HG02970 (cell line): ENCODE measurements around the gene NISCH.

ENCODE experiments used
- ATAC-seq: cut with Tn5 transposase; IDR thresholded peaks from one replicate; pipeline ENCODE4 v1.9.1; 2021; ENCODE audit warnings: mild to moderate bottlenecking, moderate library complexity, moderate number of reproducible peaks; ENCODE audit not compliant: unreplicated experiment, low FRiP score

The NISCH gene

DNA sequence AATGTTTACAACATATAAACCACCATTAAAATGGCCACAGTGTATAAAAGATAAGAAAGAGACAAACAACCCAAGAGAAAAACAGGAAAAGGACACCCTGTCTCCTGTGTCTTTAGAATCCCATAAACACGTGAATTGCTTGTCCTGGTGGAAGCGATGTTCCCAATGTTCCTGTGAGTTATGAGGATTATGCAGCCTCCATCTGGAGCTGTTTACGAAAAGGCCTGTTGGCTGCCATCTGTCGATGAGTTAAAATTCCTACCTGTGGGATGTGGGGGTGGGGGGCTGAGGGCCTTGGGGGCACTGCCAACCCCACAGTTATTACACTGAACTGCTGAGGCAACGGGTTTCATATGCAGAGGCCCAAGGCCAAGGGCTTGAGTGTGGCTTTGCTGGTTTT, 13.6 kb downstream of the NISCH start:
- no peak for ATAC-seq

DNA sequence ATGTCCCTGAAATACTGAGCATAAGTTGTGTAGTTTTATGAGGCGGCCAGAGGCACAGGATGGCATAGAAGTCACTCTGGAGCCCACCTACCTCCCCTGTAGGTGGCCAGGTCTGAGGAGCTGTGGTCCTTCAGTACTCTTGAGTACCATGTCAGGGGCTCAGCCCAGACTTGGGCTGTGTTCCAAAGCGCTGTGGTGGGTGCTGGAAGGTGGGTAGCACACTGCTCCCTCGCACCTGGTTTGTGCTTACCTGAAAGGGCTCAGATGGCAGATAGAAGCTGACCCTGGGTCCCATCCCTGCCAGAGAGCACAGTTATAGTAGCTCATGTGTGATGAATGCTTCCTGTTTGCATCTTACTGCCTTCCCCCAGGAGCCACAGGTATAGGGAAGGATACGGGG, 15.5 kb downstream of the NISCH start:
- no peak for ATAC-seq

DNA sequence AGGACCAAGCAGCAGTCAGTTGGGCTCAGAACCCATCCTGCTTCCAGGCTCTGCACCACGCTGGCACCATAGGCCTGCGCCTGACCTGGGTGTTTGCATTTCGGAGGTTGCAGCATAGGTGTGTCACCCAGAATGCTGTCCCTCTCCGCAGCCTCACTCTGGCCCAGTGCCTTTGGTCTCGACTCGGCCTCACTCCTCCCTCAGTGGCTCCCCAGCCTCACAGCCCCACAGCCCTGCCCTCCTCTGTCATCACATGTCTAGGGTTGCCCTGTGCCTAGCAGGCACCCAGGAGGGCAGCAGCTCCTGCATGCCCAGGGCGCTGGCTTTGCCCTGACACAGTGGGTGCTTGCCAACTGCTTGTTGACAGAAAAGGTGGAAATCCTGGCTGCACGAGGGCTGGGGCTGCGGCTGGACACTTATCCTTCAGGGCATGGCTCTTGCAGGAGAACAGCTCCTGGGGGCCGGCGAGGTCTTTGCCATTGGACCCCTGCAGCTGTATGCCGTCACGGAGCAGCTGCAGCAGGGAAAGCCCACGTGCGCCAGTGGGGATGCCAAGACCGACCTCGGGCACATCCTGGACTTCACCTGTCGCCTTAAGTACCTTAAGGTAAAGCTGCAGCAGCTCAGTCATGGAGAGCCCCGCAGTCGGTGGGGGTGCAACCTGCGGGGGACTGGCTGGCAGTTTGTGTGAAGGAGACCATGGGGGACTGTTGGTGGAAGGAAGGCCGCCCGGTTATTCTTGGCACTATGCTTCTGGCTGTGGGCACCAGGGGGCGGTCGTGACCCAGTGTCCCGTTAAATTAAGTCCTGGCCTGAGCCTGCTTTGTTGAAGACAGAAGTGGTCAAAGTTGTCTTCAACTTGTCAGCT, 16.2 kb downstream of the NISCH start:
- no peak for ATAC-seq

- no peak for ATAC-seq
These were observed 17.0 kb downstream of the NISCH start for GRCh38 chr3:52472239-52473000.

DNA sequence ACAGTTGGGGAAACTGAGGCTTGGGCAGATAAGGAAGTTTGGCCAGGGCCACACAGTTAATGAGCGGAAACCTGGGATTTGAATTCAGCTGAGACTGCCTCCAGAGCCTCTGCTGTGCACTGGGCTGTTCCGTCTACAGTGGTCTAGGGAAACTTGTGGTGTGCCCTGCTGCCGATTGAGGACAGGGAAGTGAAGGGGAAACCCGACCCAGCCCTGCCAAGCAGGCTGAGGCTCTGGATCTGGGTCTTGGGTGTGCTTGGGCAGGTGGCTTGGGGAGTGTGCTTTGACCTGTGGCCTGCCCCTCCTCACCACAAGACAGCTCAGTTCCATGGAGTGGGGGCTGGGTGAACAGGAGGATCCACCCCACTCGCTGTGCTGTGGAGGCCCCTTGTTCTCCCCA, 17.6 kb downstream of the NISCH start:
- no peak for ATAC-seq

- no peak for ATAC-seq
These were observed 21.8 kb downstream of the NISCH start for GRCh38 chr3:52477076-52477795.

GRCh38 chr3:52477796-52478095, 22.3 kb downstream of the NISCH start:
- ATAC-seq: no peak

DNA sequence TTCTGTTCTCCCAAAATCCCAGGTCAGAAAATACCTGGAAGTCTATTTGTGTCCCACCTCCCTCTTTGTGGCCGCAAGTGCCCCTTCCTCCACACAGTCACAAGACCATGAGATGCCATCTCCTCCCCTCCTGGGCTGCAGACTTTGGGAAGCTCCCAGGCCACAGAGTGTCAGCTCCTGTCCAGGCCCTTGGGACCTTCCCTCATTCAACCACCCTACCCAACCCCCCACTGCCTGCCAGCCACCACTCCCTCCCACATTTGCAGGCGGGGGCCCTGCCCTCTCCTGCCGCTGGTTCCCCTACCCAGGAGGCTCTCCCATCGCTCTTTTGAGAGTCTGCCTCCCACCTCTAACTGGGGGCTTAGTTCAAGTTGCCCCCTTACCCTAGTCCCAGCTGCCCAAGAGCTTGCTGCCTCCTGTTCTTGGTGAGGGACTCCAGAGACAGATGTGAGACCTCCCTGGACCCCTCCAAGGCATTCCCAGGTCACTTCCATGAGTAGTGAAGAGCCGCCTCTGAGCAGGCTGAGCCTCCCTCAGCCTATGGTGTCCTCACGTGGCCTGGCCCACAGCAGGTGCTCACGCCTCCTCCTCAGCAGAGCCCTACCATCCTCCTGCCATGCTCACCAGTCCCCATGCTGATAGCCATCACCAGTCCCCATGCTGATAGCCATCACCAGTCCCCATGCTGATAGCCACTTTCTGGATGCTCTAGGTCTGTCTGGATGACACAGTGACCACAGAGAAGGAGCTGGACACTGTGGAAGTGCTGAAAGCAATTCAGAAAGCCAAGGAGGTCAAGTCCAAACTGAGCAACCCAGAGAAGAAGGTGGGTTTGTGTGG, 23.9 kb downstream of the NISCH start:
- ATAC-seq: no peak

DNA sequence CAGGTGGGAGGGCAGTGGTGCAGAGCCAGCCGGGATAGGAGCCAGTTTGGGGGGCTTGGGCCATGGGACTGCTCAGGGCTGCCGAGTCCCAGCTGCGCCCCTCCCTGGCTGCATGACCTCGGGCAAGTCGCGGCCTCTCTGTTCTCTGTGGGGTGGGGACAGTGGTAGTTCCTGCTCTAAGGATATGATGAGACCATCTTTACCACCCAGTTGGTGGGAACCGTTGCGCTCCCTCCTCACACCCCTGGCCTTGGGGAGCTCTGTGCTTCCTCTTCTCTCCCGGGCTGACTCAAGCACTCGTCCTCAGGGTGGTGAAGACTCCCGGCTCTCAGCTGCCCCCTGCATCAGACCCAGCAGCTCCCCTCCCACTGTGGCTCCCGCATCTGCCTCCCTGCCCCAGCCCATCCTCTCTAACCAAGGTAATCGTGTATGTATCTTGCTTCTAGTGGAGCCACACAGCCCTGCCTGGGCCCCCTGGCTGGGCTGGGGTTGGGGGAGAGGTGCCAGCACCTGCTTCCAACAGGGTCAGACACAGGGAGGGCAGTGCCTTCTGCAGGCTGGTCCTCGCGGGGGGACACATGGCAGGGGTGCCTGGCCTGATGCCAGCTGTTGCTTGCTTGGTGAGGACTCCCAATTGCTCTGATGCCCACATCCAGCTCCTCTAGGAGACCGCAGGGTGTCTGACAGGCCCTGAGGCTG, 24.6 kb downstream of the NISCH start:
- no peak for ATAC-seq

- ATAC-seq: no peak
These were observed 25.6 kb downstream of the NISCH start for GRCh38 chr3:52480768-52481715.

DNA sequence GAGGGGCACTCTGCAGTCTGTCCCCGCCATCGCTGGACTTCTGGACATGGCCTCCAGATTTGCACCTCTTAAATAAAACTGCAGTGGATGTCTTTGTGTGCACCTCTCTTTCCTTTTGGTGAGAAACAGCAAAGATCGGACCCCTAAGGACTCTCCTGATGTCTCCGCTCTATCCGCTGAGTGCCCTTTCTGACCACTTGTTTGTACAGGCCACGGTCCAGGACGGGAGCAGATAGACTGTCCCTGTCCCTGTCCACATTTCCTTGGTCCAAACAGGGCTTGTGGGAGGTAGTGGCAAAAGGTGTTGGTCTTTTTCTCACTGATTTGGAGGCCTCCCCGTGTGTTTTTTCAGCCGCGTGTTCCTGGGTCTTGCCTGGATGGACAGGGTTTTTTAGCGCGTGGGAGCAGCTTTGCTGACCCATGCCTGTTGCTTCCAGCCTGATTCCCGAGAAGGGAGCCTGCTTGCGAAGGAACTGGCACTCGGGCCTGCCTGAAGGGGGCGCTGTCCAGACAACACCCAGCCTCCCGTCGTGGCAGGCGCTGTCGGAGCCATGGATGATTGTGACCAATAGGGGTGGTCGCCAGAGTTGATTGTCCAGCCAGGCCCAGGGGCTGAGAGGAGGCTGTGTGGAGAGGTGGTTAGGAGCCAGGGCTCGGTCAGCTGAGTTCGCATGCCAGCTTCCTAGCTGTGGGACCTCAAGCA, 26.6 kb downstream of the NISCH start:
- no peak for ATAC-seq

DNA sequence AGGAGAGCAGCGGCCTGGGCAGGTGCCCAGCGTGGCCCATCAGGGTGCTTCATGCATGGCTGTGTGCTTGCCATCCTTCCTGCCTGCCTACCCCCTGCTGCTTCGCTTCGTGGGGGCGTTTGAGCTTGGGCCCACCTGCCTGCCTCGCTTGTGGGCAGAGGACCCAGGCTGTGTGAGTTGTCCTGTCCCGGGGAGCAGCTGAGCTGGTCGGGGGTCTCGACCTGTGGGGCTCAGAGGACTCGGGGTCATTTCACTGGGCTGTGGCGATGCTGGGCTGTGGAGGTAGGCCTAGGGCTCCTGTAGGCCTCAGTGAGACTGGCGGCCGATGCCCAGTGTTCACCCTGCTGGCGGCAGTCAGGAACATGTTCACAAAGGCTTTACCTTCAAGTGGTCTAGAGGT, 27.7 kb downstream of the NISCH start:
- ATAC-seq: no peak

DNA sequence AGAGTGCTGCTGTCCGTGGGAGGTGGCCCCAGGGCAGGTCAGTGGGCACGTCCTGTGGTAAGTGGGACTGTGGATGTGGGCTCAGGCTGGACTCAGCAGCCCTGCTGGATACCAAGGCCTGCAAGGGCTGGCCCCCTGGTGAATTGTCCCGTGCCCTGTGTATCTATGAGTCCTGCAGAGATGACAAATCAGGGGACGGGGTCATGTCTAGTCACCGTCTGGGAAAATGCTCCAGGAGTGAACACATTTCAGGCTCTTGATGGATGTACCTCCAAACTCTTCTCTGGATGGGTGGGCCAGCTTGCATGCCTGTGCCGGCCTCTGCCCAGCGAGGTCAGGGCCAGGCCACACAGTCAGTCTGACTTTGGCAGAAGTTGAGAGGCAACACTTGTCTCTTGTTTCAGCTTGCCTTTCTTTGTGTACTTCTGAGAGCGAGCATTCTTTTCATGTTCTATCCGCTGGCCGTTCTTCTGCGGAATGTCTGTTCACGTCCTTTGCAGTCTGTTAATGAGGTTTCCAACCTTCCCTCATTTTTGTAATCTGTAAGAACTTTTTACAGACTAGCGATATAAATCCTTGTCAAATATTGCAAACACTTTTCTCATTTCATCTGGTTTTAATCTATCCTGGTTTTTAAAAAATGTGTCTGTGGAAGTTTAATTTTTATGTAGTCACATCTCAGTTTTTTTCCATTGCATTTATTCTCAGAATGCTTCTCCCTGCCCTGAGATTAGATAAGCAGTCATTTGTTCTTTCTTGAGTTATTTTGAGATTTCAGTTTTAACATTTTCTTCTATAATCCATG, 28.4 kb downstream of the NISCH start:
- no peak for ATAC-seq

- no peak for ATAC-seq
These were observed 29.5 kb downstream of the NISCH start for GRCh38 chr3:52484680-52485461.

DNA sequence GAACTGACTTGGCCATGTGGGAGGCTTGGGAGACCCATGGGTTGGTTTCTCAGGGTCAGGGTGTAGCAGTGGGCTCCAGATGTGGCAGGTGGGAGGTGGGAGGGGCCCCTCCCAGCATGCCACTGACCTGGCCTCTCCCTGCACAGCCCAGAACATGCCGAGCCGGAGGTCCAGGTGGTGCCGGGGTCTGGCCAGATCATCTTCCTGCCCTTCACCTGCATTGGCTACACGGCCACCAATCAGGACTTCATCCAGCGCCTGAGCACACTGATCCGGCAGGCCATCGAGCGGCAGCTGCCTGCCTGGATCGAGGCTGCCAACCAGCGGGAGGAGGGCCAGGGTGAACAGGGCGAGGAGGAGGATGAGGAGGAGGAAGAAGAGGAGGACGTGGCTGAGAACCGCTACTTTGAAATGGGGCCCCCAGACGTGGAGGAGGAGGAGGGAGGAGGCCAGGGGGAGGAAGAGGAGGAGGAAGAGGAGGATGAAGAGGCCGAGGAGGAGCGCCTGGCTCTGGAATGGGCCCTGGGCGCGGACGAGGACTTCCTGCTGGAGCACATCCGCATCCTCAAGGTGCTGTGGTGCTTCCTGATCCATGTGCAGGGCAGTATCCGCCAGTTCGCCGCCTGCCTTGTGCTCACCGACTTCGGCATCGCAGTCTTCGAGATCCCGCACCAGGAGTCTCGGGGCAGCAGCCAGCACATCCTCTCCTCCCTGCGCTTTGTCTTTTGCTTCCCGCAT, 31.8 kb downstream of the NISCH start:
- ATAC-seq: no peak
